ENCODE results near the gene BORCS5. TPM values are rescaled to one million over a fixed set of nuclear protein-coding genes. Genes with fewer than 3 reads are reported as not detected.

Gene BORCS5
- total RNA-seq, 1 experiment from 2014 or later, result 7.8 TPM

DNA sequence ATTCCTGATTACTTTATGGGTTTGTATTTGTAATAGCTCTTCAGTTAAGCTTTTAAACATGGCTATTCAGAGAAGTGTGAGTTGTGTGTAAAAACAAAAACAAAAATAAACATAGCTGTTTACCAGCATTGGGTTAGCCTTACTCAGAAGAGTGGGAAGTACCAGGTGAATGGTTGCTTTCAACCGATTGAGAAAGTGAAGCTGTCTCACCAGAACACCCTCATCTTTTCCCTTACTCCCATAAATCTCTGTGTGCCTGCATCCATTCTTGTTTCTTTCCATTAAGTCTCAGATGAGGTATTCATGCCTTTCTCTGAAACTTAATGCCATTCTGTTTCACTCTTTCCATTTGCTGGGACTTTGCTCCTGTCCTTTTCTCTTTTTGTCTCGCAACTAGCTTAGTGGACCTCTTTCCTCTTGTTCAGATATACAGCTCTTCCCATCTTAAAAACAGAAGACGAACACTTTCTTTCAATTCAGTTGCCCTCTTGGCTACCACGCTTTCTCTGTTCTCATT is 10.7 kb downstream of the BORCS5 start:
- ChIA-PET CTCF (no interaction called here), POLR2A (interaction anchor here (0.5 kb wide), 1 partner anchor 23 kb away, joined by 10 read pairs; no protein-coding TSS in a partner anchor)
- TF ChIP-seq SIN3A (IDR thresholded peaks at IDR 0.05; ENCODE audit: borderline replicate concordance, insufficient read depth, low read depth, low read length) (no peak), TCF7L2 (IDR thresholded peaks at IDR 0.05; ENCODE audit: low read depth, low read length) (no peak), POLR2AphosphoS5 (IDR thresholded peaks at IDR 0.05; ENCODE audit: low read depth, low read length) (no peak)
- TF ChIP-seq, protein P1, sequence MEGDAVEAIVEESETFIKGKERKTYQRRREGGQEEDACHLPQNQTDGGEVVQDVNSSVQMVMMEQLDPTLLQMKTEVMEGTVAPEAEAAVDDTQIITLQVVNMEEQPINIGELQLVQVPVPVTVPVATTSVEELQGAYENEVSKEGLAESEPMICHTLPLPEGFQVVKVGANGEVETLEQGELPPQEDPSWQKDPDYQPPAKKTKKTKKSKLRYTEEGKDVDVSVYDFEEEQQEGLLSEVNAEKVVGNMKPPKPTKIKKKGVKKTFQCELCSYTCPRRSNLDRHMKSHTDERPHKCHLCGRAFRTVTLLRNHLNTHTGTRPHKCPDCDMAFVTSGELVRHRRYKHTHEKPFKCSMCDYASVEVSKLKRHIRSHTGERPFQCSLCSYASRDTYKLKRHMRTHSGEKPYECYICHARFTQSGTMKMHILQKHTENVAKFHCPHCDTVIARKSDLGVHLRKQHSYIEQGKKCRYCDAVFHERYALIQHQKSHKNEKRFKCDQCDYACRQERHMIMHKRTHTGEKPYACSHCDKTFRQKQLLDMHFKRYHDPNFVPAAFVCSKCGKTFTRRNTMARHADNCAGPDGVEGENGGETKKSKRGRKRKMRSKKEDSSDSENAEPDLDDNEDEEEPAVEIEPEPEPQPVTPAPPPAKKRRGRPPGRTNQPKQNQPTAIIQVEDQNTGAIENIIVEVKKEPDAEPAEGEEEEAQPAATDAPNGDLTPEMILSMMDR (IDR thresholded peaks at IDR 0.05), result no peak
- TF ChIP-seq, protein P2, sequence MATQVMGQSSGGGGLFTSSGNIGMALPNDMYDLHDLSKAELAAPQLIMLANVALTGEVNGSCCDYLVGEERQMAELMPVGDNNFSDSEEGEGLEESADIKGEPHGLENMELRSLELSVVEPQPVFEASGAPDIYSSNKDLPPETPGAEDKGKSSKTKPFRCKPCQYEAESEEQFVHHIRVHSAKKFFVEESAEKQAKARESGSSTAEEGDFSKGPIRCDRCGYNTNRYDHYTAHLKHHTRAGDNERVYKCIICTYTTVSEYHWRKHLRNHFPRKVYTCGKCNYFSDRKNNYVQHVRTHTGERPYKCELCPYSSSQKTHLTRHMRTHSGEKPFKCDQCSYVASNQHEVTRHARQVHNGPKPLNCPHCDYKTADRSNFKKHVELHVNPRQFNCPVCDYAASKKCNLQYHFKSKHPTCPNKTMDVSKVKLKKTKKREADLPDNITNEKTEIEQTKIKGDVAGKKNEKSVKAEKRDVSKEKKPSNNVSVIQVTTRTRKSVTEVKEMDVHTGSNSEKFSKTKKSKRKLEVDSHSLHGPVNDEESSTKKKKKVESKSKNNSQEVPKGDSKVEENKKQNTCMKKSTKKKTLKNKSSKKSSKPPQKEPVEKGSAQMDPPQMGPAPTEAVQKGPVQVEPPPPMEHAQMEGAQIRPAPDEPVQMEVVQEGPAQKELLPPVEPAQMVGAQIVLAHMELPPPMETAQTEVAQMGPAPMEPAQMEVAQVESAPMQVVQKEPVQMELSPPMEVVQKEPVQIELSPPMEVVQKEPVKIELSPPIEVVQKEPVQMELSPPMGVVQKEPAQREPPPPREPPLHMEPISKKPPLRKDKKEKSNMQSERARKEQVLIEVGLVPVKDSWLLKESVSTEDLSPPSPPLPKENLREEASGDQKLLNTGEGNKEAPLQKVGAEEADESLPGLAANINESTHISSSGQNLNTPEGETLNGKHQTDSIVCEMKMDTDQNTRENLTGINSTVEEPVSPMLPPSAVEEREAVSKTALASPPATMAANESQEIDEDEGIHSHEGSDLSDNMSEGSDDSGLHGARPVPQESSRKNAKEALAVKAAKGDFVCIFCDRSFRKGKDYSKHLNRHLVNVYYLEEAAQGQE (IDR thresholded peaks at IDR 0.05; ENCODE audit: insufficient read depth in 1 of 2, low read depth in 2 of 2, low read length in 1 of 2), result no peak
- H3K4me1 ChIP-seq (ENCODE audit: control insufficient read depth, insufficient read depth, low read length), result no peaks in the 10 kb centered on the region
- DNase-seq (ENCODE audit: low read depth, low spot score) (no peak), ATAC-seq (no peak)
- H3K36me3 ChIP-seq (ENCODE audit: control insufficient read depth, insufficient read depth, low read length), result no peaks in the 10 kb centered on the region
- intact Hi-C loops (cut with micrococcal nuclease; ENCODE audit: unreplicated experiment), result no loop called here
- BruUV-seq (replicated peaks), result no TSS peak
- no peak overlapping the region for H3K27ac ChIP-seq (ENCODE audit: low read length)
- H3K27me3 ChIP-seq (ENCODE audit: control insufficient read depth, insufficient read depth, low read length), result no peaks in the 10 kb centered on the region
- no peaks in the 10 kb centered on the region for H3K9me3 ChIP-seq (ENCODE audit: control insufficient read depth, insufficient read depth, low read depth, low read length)
- in situ Hi-C loops (cut with HindIII; ENCODE audit: low pct_unique_long_range_greater_than_20kb, low sequenced_read_pairs), result no loop called here
- H3K4me3 ChIP-seq (ENCODE audit: low read depth in 2 of 2, low read length in 2 of 2), result no peak overlapping the region

DNA sequence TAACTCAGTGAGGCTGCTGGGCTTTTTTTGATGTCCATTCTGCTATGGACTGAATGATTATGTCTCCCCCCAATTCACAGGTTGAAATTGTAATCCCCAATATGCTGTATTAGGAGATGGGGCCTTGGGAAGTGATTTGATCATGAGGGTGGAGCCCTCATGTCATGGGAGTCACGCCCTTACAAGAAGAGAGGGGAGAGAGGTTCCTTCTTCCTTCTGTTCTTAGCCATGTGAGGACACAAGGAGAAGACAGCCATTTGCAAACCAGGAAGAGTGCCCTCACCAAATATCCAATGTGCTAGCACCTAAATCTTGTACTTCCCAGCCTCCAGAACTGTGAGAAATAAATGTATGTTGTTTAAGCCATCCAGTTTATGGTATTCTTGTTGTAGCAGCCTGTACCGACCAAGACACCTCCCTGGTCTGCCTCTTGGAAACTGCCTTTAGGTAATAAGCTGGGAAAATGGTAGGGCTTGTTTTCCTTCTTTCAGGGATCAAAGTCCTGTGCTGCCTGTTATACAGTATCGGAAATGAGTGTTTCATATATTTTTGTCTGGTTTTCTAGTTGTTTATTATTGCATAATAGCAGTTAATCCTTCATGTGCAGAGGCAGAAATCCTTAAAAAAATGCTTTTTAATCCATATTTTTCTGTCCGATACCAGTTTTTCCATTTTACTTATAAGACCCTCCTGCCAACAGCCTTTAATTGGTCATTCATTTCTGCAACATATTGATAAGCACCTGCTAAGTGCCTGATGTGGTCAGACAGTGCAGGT is 16.3 kb downstream of the BORCS5 start:
- Histone ChIP-seq H3K4me3 (ENCODE audit: low read depth in 2 of 2, low read length in 2 of 2) (no peak overlapping the region), H3K9me3 (ENCODE audit: control insufficient read depth, insufficient read depth, low read depth, low read length) (no peaks in the 10 kb centered on the region), H3K4me1 (ENCODE audit: control insufficient read depth, insufficient read depth, low read length) (no peaks in the 10 kb centered on the region), H3K27ac (ENCODE audit: low read length) (no peak overlapping the region), H3K27me3 (ENCODE audit: control insufficient read depth, insufficient read depth, low read length) (no peaks in the 10 kb centered on the region), H3K36me3 (ENCODE audit: control insufficient read depth, insufficient read depth, low read length) (no peaks in the 10 kb centered on the region)
- ATAC-seq, result no peak
- in situ Hi-C loops (cut with HindIII; ENCODE audit: low pct_unique_long_range_greater_than_20kb, low sequenced_read_pairs), result no loop called here
- TSS peak; percentile 53 for BruUV-seq (replicated peaks)
- no peak for DNase-seq (ENCODE audit: low read depth, low spot score)
- POLR2A ChIA-PET, result interaction anchor here (0.5 kb wide), 1 partner anchor 329 kb away, joined by 3 read pairs; no protein-coding TSS in a partner anchor
- CTCF ChIA-PET, result interaction anchor here (0.6 kb wide), 1 partner anchor 327 kb away, joined by 5 read pairs; no protein-coding TSS in a partner anchor
- TF ChIP-seq, protein P2 (IDR thresholded peaks at IDR 0.05; ENCODE audit: insufficient read depth in 1 of 2, low read depth in 2 of 2, low read length in 1 of 2), result no peak
- TF ChIP-seq, protein P1 (IDR thresholded peaks at IDR 0.05), result no peak
- TF ChIP-seq POLR2AphosphoS5 (IDR thresholded peaks at IDR 0.05; ENCODE audit: low read depth, low read length) (no peak), SIN3A (IDR thresholded peaks at IDR 0.05; ENCODE audit: borderline replicate concordance, insufficient read depth, low read depth, low read length) (no peak), TCF7L2 (IDR thresholded peaks at IDR 0.05; ENCODE audit: low read depth, low read length) (no peak)
- intact Hi-C loops (cut with micrococcal nuclease; ENCODE audit: unreplicated experiment), result no loop called here

Measured in Panc1 (cell line).